ENCODE data around the gene PRKCH. TPM values are rescaled to one million over a fixed set of nuclear protein-coding genes. Genes with fewer than 3 reads are reported as not detected.

PRKCH gene
- total RNA-seq, 2 donors from 2014 or later, result 18.2 to 82.4 TPM

- H3K27ac ChIP-seq, result peak overlapping the region in 3 of 4 donors; percentile 8 to 64 (median 61)
- ATAC-seq (peak; percentile 47), DNase-seq (peak; percentile 38 to 61 (median 40))
- 68 to 73% methylated on average over 6 of the region's 6 CpGs for WGBS, 2 donors
- no peaks in the 10 kb centered on the region for H3K27me3 ChIP-seq
- no peaks in the 10 kb centered on the region for H3K9me3 ChIP-seq
- H3K36me3 ChIP-seq (replicated peaks in 1 of 2; ENCODE audit: insufficient read depth in 1 of 2, low read depth in 2 of 2), result no peaks in the 10 kb centered on the region
- TF ChIP-seq CTCF (IDR thresholded peaks at IDR 0.05), result no peak
- no peak for TF ChIP-seq POLR2A (IDR thresholded peaks at IDR 0.05)
- H3K4me3 ChIP-seq, result no peak overlapping the region
- intact Hi-C loops (cut with DNase I), result no loop called here
- H3K4me1 ChIP-seq, result peaks cover 33% of the 10 kb centered on the region
Measured at GRCh38 chr14:61588419-61588901, 267.1 kb downstream of the PRKCH start.

GRCh38 chr14:61589691-61590581 is 268.6 kb downstream of the PRKCH start:
- TF ChIP-seq POLR2A (IDR thresholded peaks at IDR 0.05), result no peak
- no peaks in the 10 kb centered on the region for H3K27me3 ChIP-seq
- no peak for ATAC-seq
- H3K4me3 ChIP-seq, result no peak overlapping the region
- no peak overlapping the region for H3K27ac ChIP-seq
- 81 to 87% methylated on average over 12 of the region's 12 CpGs for WGBS, 2 donors
- no peaks in the 10 kb centered on the region for H3K36me3 ChIP-seq (replicated peaks in 1 of 2; ENCODE audit: insufficient read depth in 1 of 2, low read depth in 2 of 2)
- H3K9me3 ChIP-seq, result no peaks in the 10 kb centered on the region
- intact Hi-C loops (cut with DNase I), result no loop called here
- peaks cover 41% of the 10 kb centered on the region for H3K4me1 ChIP-seq
- DNase-seq, result no peak

- ATAC-seq (no peak), DNase-seq (peak in 1 of 4 donors; percentile 48)
- no peaks in the 10 kb centered on the region for H3K27me3 ChIP-seq
- H3K9me3 ChIP-seq, result no peaks in the 10 kb centered on the region
- no peak overlapping the region for H3K27ac ChIP-seq
- no peaks in the 10 kb centered on the region for H3K36me3 ChIP-seq (replicated peaks in 1 of 2; ENCODE audit: insufficient read depth in 1 of 2, low read depth in 2 of 2)
- peaks cover 24% of the 10 kb centered on the region for H3K4me1 ChIP-seq
- WGBS, 2 donors, result 78 to 89% methylated on average over 2 of the region's 2 CpGs
- intact Hi-C loops (cut with DNase I), result no loop called here
- H3K4me3 ChIP-seq, result no peak overlapping the region
- TF ChIP-seq POLR2A (IDR thresholded peaks at IDR 0.05), result no peak
Measured at GRCh38 chr14:61591862-61592261, 270.5 kb downstream of the PRKCH start.

- Histone ChIP-seq H3K4me1 (peaks cover 14% of the 10 kb centered on the region), H3K27ac (no peak overlapping the region), H3K27me3 (no peaks in the 10 kb centered on the region), H3K4me3 (no peak overlapping the region), H3K36me3 (replicated peaks in 1 of 2; ENCODE audit: insufficient read depth in 1 of 2, low read depth in 2 of 2) (no peaks in the 10 kb centered on the region), H3K9me3 (no peaks in the 10 kb centered on the region)
- DNase-seq, result no peak
- WGBS, 2 donors, result 81 to 84% methylated on average over 3 of the region's 3 CpGs
- intact Hi-C loops (cut with DNase I), result no loop called here
- TF ChIP-seq POLR2A (IDR thresholded peaks at IDR 0.05) (no peak), CTCF (IDR thresholded peaks at IDR 0.05) (no peak)
- ATAC-seq, result no peak
Measured at GRCh38 chr14:61593330-61593729, 272.0 kb downstream of the PRKCH start.

- TF ChIP-seq POLR2A (IDR thresholded peaks at IDR 0.05) (no peak), CTCF (IDR thresholded peaks at IDR 0.05) (no peak)
- H3K4me1 ChIP-seq, result peaks cover 13% of the 10 kb centered on the region
- no peak for DNase-seq
- H3K27ac ChIP-seq, result no peak overlapping the region
- H3K4me3 ChIP-seq, result no peak overlapping the region
- H3K9me3 ChIP-seq, result no peaks in the 10 kb centered on the region
- intact Hi-C loops (cut with DNase I), result no loop called here
- H3K27me3 ChIP-seq, result no peaks in the 10 kb centered on the region
- H3K36me3 ChIP-seq (replicated peaks in 1 of 2; ENCODE audit: insufficient read depth in 1 of 2, low read depth in 2 of 2), result no peaks in the 10 kb centered on the region
- ATAC-seq, result no peak
- WGBS, 2 donors, result 68 to 72% methylated on average over 5 of the region's 5 CpGs
Measured at GRCh38 chr14:61596990-61597389, 275.6 kb downstream of the PRKCH start.

Data from body of pancreas (tissue), 4 donors.